Measurements from ENCODE around the gene IMMP2L.

IMMP2L gene

DNA sequence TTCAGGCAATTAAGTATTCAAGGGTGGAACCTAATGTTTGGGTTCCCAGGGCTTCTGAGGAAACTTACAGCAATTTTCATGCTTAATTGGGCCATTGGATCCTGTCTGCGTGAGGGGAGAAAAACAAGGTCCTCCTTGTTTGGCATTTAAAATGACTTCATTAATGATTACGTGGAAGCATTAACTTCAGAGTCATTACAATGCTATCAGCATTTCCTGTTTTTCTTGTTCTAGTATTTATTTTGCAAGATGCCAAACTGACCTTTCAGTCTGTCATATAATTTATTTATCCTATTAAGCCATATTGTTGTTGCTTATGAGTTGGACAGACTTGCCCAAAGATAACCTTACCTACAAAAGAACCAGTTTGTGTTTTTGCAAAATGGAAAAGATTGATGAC is 795.4 kb downstream of the IMMP2L start:
- no peak for DNase-seq

DNA sequence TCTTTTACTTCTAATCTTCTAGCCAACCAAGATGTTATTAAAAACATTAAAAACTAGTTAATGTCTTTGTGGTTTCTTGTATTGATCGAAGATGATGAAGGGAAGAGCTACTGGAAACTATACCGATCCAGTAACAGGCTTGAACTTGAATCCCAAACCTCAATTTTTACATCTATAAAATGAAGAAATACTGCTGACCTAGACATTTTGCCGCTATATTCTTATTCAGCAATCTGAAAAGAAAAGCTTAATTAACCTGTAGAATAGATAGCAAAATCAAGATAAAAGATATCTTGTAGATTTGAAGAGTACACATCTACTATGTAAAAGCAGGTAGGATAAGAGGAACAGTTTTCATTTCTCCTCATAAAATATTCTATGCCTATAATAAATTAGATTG is 797.4 kb downstream of the IMMP2L start:
- DNase-seq: no peak

DNA sequence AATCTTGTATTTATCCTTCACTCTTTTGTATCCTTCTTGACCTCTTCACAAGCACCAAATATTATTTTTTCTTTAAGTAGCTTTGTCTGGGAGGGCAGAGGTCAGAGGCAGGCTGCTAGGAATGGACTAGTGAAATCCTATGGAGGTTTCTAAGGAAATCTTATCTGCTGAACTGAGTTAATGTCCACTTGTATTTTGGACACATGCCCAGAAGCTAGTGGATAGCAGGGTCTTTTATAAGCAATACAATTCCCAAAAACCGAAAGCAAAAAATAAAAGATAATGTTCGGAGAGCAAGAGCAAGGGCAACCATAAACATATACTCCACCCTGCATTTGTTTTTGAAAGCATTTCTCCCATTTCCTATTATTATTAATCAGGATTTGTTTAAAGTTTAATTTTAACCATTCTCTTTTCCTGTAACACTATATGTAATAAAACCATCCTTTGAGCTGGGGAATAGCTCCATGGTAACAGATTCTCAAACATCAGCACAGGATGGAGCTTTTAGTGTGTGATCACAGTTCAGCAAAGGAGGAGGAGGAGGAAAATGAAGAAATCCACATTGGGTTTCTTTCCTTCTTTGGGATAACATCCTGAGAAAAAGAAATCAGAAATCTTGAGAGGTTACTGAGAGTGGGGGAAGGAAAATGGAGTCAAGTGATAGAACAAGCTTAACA is 799.6 kb downstream of the IMMP2L start:
- DNase-seq: no peak

DNA sequence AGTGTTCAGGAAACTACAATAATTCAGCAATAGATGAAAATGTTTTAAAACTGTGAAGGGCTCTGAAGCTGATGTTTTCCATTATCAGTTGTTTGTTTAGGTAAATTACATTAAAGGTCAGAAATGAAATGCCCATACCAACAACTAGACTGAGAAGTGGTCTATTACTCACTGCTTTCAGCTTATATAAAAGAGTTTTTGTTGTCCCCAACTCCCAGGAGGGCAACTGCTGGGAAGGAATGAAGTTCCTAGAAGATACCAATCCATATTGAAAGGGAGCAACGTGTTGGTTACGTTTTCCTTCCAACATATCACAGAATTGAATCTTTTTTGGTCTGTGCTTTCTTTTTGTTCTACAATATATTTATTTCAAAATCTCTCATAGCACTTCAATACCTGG is 802.0 kb downstream of the IMMP2L start:
- no peak for DNase-seq

DNA sequence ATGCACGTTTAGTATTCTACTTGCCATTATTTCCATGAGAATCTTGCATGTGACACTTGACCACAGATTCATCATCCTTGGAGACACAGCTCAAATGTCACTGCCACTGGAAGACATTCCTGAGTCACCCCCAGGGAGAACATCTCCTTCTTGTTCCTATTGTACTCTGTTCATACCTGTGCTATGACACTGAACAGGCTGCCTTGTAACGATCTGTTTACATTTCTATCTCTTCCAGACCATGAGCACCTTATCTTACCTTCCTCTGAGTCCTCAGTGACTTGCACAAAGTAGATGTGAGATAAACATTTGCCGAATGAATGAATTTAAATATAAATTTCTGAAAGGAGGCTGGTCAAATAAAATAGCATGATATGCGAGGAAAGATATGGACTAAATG is 803.2 kb downstream of the IMMP2L start:
- DNase-seq: no peak

DNA sequence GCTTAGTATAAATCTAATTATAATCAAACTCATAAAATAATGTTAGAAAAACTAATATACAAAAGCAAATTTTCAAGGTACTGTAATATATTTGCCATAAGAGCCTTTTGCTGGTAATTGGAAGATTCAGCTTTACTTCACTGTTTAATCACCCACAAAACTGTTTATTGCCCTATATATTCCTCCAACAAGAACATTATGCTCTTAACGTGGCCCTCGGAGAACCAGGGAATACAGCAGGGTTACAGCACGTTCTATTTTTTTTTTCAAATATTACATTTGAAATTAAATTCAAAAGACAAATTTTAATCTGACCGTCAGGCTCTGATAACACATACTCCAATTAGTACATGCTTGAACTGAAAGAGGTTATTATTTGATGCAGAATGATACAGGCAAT is 807.6 kb downstream of the IMMP2L start:
- no peak for DNase-seq

DNA sequence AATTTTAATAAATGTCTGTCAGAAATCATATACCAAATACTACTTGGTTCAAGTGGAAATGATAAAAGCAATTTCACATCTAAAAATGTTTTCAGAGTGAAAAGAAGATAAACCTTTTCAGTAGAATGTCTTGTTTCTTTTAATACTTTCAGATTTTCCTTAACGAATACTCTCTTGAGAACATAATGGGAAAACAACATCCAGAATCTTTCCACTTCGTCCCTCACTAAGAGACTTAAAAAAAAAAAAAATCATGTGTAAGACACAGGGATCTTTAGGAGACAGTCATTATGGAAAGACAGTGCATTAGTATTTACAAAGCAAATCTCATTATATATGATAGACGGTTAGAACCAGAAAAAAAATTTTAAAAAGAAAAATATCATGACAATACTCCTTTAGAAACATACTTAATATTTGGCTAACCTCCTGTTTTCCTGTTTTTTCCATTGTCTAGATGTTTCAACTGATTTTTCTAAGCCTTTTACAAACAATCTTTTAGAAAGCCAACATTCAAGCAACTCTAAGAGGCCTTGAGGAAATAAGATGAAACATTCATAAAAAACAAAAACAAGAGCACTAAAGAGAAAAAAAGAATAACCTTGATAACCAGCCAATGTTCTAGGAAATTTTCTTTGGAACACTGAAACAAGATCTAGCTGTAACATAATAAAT is 811.2 kb downstream of the IMMP2L start:
- no peak for DNase-seq

DNA sequence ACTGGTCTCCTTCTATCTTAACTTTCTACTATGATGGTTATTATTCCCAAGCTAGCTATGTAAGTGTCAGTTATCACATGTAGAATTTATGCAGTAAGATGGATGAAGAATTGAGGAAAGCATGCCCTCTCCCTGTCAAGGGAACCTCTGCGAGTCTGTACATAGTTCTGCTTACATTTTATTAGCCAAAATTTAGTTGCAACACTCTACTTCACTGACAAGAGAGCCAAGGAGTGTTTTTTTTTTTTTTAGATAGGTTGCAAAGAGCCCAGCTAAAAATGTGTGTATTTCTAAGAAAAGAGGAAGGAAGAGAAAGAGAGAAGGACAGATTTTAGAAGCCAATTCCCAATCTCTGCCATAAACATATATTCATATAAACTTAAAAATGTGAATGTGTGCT is 829.1 kb downstream of the IMMP2L start:
- DNase-seq: no peak

DNA sequence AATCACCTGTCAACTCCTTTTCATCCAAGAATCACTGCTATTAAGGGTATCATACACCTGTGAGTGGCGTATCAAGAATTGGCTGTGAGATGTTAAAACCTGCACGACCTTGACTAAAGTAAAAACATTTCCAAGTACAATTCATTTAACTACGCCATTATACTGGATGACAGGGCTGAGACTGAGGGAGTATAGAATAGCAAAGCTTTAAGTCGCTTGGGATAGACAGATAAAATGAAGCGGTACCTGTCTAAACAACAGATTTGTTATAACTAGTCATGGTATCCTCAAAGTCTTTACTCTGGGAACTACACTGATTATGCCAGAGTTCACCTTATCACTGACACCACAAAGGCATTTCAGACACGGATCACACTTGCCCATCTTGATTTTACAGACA is 837.5 kb downstream of the IMMP2L start:
- no peak for DNase-seq

DNA sequence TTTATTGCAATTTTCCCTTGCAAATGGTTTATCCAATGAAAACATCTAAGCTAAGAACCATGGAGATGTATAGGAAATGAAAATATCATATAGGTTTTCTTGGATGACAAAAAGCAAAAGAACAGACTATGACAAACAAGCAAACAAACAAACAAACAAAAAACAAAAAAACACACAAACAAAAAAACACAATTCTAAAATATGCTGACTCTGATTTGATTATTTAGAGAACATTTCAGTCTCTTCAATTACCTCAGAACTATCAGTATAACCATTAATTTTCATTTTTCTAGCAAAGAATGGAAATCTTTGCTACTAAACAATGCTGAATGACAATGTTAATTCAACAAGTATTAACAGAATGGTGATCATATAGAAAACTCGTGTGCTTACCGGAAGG is 840.9 kb downstream of the IMMP2L start:
- no peak for DNase-seq

DNA sequence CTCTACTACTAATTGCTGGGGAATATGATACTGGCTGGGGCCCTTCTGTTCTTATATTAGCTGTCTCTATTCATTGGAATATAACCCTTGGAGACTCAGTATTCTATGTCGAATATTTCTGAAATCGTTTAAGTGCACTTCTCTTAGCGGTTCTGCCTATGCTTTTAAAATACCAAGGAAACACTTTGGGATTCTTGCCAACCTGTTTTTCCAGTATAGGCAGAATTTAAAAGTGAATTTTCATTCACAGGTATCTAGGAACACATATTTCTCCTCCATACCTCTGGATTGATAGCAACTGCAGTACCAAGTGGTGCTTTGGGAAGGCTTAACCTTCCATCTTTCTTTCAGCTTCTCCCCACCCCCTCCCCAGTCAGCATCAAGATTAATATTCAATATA is 841.7 kb downstream of the IMMP2L start:
- DNase-seq: no peak

DNA sequence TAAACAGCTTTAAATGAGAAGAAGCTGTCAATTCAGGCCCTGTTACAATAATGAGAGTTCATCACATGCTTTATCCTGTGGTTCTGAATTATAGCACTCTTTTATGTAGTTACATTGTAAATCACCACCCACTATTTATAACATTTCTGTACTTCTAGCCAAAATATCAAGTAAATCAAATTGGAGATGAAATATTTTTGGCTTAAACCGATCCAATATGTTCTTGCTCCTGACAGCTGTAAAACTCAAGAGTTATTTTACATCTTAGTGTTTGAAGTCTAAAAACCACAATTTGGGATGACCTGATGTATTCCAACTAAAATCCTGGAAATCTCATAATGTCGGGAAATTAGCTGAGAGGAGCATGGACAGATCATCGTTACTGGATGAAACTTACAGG is 842.6 kb downstream of the IMMP2L start:
- no peak for DNase-seq

DNA sequence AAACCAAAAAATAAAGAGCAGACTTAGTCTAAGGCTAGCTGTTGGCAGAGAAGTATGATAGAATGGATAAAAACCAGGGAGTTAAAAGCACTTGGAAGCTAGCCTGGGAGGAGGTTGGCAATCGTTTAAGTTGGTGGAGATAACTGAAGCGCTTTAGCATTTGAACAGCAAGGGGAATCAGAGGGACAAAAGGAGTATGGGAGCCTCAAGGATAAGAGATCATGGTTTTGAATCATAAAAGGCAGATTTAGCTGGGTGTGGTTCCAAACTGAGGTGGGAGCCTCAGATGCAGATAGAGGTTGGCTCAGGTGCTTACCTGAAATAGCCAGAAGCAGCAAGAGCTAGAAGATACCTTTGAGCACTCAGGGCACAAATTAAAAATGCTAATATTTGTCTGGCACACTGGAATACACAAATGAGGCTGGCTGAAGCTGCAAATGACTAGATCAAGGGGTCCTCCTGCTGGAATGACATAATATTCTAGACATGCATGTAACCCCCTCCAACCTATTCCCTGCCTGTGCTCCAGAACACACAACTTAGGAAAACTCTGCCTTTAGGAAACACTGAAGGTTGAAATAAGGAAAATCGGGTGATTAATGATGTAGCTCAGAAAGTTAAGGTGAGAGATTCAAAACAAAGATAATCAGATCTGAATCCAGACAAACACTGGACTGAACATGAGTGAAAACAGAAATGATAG is 843.6 kb downstream of the IMMP2L start:
- DNase-seq: no peak

DNA sequence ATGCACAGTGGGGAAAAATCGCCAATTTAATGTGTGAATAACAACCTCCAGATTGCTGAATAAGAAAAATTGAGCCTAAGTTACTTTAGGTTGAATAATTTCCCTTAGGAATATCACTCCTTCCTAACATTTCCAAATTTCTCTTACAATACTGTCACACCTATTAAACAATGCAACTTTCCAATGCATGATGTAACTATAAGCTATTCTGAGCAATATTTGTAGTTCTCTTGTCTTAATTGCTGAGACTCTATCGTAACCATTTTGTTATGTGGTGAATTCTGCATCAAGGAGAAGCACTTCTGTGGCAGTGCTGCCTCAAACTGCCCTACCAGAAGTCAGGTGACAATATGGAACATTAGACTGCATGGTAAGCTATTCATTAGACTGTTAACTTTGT is 858.1 kb downstream of the IMMP2L start:
- no peak for DNase-seq

DNA sequence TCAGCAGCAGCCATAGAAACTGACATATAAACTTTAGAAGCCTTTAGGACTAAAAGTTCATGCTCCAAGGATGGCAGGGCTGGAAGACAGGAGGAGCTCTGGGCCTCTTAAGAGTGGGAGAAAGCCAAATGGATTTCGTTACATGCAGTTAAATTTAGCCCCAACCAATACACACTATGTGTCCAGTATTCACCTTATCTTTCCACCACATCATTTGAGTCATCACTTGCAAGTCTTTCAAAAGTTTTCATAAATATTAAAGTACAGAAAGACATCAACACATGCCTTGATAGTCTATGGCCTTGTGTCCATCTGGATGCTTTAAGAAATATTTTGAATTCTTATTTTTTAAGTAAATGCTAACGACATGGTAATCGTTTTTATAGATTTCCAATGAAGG is 863.7 kb downstream of the IMMP2L start:
- DNase-seq: no peak

DNA sequence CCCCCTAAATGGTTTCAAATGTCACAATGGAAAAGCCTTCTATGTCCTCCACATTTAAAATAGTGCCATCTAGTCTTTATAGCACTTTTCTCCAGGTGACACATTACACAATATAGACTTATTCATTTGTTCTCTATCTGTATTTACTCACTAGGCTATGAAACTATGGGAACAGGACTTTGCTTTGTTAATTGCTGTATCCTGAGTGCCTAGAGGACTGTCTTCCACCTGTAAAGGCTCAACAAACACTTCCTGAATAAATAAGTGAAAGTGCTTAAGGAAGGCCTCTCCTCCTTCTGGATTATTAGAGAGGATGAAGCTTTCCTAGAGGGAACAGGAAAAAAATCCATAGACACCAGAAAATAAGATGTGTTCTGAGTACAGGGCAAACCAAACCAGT is 868.9 kb downstream of the IMMP2L start:
- no peak for DNase-seq

DNA sequence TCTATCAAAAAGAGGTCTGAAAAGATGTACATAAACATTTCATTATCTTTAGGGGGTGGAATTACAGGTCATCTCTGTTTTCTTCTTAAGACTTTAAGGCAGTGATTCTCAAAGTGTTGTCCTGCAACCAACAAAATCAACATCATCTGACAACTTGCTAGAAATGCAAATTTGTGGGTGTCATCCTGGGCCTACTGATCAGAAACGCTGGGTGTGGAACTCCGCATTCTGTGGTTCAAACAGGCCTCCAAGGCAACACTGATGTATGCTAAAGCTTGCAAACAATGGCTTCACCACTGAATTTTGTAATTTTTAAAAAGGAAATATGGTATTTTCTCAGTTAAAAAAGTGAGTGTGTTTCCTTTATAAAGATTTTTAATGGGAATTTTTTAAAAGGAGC is 873.4 kb downstream of the IMMP2L start:
- DNase-seq: no peak

DNA sequence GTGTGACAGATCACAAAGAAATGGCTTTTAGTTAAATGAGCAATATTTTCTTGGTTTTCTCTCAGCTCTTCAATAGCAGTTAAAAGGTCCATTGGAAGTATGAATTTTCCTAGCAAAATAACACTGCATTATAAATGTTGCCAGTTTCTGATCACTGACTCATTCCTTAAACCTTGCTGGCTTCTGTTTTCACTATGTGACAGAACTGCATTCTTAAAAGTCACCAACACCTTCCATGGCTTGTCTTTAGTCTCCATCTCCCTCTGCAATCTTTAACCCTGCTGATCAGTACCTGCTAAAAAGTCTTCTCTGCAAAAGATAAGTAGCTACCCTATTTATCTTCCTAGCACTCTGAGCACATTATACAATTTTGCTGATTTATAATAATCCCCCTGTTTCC is 876.4 kb downstream of the IMMP2L start:
- DNase-seq: no peak

DNA sequence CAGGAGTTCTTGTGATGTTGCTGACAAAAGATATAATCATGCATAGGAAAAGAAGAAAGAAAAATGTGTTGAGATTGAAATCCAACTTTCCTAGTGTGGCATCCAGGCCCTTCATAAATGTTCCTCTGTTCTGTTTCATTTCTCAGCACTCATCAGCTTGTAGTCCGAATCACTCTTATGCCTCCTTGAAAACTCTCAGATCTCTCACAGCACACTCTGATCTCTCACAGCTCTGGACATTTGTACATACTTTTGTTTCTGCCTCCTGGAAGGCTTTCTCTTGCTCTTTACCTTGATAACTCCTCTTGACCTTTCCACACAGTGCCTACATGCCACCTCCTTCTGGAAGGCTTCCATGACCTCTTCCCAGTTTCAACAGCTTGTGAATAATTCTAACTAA is 880.4 kb downstream of the IMMP2L start:
- no peak for DNase-seq

DNA sequence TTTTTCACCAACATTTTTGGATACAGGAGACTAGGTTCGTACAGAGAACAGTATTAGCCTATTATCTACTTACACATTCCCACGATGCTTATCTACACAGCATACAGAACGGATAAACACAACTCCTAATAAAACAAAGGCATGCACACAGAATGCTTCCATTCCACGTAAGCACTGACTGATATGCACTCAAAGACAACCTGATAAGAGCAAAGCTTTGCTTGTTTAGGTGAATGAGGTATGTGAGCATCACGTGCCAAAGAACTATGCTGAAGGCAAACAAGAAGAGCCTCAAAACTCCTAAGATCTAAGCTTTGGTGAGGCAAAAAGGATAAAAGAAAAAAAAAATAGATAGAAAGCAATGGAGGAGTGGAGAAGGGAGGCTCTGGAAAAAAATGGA is 884.9 kb downstream of the IMMP2L start:
- no peak for DNase-seq

DNA sequence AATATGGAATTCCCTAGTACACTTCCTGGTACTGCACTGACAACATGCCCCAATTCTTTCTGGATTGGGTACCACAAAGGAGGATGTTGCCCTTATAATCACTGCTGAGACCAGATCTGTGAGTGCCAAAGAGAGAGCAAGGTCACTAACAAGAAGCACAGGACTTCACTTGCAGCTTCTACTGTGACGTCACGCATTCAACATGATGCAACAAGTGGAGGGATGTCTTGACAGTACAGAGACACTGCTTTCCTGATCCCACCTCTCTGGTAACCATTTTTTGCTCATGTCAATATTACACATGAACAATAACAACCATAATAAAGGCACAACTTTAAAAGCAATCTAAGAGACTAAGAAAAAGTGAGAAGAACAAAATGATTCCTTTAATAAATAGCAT is 885.5 kb downstream of the IMMP2L start:
- DNase-seq: no peak

DNA sequence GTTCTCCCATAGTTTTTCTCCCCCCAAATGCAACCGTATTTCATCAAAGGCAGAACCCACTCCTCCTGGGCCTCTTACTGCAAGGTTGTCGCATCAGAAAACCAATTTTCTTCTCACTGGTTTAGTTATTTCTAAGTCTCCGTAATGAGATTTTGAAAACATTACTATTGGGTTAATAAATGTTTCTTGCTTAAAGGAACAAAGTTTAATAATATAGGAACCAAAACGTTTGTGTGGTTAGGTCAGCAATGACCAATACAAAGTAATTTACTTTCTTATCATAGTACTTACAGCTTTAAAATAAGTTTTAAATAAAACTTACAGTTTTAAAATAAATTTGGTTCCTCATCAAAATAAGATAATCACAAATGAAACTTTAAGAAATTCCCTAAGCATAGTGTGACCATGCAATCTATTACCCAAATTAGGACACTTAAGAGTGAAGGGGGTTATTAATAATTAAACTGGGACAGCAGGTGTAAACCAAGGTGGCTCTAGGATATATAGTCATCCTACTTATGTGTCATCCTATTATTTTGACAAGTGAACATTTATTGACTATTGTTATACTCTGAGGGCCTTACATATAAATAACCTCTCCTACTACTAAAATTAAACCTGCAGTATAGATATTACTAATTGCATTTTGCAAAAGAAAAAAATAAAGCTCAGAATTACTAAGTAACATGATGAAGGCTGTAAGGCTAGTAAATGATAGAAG is 886.7 kb downstream of the IMMP2L start:
- DNase-seq: no peak

DNA sequence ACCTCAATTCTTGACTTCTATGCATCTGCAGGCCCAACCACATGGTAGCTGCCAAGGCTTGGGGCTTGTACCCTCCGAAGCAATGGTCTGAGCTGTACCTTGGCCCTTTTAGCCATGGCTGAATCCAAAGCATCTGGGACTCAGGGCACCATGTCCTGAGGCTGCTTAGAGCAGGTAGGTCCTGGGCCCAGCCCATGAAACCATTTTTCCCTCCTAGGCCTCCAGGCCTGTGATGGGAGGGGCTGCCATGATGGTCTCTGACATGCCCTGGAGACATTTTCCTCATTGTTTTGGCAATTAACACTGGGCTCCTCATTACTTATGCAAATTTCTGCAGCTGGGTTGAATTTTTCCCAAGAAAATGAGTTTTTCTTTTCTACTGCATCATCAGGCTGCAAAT is 889.1 kb downstream of the IMMP2L start:
- no peak for DNase-seq

DNA sequence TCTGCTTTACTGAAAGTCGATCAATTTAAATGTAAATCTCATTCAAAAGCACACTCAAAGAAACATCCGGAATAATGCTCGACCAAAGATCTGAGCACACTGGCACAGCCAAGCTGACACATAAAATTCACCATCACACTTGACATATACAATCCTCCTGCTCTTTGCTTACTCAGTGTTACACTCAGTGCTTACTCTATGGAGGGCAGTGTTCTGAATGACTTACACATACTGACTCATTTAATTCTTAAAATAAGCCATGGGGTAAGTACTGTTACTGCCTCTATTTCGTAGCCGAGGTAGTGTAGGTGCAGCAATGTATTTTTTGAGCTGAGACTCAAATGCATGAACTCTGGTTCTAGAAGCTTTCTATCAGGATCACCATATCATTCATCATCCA is 892.9 kb downstream of the IMMP2L start:
- DNase-seq: no peak

Measured in NCI-H1930 (cell line).